C4-2B (cell line): ENCODE measurements around the gene NBAS.

Source experiments
- CTCF ChIP-seq: fragments of 450-650 bp; conservative IDR thresholded peaks from 2 replicates; pipeline ENCODE4 v1.5.1; 2017; ENCODE audit warnings: mild to moderate bottlenecking
- ZFX ChIP-seq: fragments of 450-650 bp; IDR thresholded peaks from 2 replicates; pipeline ENCODE4 v1.6.1; 2017

GRCh38 chr2:15265889-15266288 is 295.2 kb downstream of the NBAS start:
- TF ChIP-seq CTCF (no peak), ZFX (no peak)
